CD4-positive, alpha-beta T cell treated with Interferon alpha-2 for 1 hour (primary cell): ENCODE results near the gene UQCC2.

Experiments
- DNase-seq, 2 donors: peaks; one replicate each; pipeline ENCODE4 v3.0.0-alpha.2; 2020 to 2022

Gene UQCC2

DNA sequence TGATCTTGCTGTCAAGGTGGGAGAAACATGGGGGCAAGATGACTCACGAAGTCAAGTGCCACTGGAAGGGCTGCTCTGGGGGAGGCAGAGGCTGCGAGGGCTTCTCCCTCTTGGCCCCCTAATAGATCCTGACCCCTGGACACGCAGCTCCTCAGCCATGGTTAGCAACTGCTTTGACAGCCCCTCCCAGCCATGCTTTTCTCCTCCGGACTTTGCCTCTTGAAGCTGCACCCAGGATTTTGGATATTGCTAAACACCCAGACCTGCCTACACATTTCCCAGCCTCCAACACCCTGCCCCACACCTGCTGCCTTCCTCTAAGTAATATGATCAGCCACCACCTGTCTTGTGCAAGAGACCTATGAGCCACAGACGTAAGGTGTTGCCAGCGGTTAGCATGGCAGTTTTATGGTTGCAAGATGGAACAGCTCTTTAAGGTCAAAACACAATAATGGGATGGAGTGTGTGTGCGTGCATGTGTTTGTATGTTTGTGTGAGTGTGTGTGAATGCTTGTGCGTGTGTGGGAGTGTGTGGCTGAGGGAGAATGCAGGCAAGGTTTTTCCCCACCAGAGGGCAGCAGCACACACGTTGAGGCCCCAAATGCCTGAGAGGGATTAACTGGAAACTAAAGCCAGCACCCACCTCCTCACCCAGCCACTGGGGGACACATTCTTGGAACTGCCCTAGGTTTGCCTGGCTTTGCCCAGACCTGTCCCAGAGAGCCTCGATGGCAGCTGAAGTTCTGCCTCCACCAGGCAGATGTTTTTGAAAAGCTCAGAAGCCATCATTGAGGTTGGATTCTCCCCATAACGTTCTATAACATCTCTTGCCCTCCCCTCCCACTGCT, 32.7 kb upstream of the UQCC2 start:
- DNase-seq: peak; percentile 64 to 77

DNA sequence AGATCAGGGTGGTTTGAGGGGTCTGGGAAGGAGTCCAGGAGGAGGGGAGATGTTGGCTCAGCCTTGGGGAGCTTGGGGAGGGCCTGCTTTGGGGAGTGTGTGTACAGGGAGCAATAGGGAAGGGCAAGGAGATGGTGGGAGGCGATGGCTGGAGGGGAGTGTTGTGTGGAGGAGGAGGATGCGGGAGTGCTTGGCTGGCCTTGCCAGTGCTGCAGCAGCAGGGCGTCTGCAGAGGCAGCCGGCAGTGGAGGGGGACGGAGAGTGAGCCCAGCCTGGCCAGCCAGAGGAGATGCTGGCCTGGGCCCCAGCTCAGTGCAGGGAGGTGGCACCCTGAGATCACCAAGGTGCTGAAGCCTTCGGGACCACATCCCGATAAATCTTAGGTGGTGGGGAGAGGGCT, 31.3 kb upstream of the UQCC2 start:
- no peak for DNase-seq

DNA sequence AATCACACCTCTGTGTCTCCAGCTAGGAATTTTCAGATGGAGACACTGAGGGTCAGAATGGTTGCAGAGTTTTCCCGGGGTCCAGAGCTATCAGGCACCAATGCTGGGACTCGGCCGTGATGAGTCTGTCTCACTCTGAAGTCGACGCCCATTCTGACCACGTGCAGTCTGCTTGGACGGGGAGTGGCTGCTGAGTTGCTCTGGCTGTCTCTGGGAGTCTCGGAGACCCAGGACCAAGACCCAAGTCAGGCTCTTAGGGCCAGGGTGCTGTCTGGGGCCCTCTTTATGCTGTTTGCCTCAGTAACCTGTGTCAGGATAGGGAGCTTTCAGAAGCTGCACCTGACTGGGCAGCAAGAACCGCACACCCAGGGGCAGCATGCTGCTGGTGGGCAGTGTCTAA, 30.6 kb upstream of the UQCC2 start:
- no peak for DNase-seq

DNA sequence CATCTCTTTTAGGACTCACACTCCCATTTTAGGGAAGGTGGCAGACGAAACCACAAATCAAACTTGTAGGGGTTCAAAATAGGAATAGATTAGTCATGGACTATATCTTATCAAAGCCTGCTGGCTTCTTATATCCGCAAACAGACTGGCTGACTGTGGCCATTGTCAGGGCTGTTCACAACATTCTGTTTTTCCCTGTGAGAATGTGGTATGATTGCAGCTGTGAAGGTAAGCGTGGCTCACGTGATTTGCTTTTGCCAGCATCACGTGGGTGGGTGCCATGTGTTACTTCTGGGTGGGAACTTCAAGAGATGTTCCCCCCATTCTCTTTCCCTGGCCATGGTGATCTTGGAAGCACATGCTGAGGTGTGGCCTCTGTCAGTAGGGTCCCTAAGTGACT, 29.3 kb upstream of the UQCC2 start:
- DNase-seq: no peak

DNA sequence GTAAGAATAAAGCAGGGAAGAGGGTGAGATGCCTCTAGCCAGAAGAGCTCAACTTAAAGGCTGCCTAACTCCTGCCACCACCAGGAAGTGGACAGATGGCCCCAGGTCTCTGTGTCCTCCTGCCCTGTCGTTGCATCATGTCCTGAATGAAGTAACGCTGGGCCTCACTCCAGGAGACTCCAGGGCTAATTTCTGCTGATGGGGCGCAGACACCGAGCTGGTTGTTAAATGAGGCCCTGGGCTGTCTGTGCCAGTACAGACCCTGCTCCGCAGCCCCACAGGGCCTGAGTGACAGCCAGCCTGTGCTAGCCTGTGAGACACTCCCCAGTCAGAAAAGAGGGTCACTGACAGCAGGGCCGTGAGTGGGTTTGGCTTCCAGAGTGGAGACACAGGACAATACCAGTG, 28.7 kb upstream of the UQCC2 start:
- no peak for DNase-seq

DNA sequence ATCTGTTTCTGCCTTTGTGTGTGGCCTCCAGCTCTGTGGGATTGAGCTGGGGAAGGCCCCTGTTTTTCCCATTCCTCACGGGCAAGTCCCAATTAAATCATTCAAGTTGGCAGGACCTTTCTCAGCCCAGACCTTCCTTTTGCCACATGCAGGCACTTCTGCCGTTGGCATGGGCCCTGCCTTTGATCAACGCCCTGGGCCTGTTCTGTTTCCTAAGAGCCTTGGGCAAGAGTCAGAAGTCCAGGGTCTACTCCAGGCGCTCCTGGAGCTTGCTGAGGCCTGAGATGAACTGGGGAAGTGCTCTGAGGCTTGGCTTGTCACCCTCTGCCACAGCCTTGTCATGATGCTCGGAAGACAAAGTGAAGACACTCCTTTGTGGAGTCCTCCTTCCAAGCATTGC, 28.1 kb upstream of the UQCC2 start:
- no peak for DNase-seq

DNA sequence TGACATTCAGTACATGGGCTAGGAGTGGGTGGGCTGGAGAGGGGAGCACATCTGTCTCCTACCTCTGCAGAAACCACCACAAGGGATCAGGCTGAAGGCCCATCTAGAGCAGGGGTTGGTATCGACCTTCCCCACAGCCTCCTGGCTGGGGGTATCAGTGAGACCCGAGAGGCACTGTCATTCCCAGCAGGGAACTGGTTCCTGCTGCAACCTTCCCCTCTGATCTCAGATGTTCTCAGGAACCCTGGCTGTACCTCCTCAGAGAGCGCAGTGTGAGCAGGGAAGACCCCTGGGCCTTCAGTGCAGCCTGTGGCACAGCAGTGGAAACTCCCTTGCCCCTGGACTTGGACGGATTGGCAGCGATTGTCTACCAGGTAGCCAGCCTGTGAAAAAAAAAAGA, 27.4 kb upstream of the UQCC2 start:
- no peak for DNase-seq

DNA sequence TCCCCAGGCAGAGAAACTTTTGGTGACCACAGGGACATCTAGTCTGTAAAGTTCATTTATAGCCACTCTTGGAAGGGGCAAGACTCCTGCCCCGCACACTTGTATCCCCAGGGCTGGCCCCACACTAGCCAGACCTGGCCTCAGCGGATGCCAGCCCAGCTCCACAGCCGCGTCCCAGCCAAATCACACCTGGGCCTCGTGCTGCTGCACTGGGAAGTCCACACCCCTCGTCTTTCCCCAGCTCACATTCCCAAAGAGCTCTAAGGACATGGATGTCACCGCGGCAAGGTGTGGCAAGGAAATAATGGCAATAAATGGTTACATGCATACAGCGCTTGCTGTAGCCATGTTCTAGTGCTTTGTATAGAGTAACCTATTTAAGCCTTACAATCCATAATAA, 26.7 kb upstream of the UQCC2 start:
- no peak for DNase-seq

DNA sequence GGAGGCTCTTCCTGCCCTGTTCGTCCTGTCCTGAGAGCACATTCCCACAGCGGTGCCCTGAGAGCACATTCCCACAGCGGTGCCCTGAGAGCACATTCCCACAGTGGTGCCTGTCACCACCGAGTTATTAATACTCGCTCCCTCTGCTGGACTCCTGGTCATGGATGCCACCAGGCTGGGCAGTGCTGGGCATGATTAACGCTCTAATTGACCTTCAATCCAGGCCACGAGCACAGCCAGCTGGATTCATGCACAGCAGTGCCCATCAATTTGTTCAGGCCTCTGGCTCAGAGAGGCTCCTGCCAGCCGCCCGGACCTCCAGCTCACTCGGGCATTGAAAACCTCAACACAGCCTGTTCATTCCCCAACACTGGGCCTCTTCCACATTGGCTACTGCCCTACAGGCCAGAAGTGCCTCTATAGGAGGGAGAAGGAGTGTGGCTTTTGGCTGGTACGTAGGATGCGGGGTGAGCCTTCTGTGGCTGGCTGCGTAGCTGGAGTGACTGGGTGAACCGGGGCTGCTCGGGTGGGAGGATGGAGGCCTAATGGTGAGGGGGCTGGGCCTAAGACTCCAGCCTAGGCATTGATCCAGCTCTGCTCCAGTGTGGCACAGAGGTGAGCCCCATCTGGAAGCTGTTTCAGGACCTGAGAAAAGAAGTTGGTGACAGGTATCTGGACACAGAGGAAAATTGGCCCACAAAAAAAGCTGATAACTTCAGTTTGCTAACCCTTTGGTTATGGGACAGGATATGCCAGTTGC, 25.9 kb upstream of the UQCC2 start:
- DNase-seq: no peak

DNA sequence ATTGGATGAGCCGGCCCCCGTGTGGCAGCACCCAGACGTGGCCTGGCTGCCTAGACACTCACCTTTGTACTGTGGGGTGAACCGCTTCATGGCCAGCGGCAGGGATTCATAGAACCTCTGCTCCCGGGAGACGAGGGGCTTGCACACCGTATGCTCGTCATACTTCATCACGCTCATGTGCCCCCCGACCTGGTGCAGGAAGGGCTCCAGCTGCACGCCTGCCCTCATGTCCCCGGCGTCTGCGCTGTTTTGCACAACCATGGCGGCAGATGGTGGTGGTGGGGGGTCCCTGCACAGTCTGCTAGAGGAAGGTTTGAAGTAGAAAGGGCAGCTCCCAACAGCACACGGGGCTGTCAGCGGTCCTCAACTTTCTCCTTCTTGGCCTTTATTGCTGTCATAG, 23.7 kb upstream of the UQCC2 start:
- DNase-seq: no peak

DNA sequence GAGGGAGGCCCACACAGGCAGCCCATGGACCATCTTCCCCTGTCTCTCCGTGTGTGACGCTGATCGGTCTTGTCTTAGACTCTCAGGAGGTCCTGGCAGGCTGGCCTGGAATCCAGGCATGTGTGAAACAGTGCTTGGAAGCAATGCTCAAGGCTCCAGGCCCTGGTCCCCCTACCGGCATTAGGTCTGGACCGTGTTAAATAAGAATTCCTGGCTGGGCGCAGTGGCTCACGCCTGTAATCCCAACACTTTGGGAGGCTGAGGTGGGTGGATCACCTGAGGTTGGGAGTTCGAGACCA, 22.2 kb upstream of the UQCC2 start:
- no peak for DNase-seq

DNA sequence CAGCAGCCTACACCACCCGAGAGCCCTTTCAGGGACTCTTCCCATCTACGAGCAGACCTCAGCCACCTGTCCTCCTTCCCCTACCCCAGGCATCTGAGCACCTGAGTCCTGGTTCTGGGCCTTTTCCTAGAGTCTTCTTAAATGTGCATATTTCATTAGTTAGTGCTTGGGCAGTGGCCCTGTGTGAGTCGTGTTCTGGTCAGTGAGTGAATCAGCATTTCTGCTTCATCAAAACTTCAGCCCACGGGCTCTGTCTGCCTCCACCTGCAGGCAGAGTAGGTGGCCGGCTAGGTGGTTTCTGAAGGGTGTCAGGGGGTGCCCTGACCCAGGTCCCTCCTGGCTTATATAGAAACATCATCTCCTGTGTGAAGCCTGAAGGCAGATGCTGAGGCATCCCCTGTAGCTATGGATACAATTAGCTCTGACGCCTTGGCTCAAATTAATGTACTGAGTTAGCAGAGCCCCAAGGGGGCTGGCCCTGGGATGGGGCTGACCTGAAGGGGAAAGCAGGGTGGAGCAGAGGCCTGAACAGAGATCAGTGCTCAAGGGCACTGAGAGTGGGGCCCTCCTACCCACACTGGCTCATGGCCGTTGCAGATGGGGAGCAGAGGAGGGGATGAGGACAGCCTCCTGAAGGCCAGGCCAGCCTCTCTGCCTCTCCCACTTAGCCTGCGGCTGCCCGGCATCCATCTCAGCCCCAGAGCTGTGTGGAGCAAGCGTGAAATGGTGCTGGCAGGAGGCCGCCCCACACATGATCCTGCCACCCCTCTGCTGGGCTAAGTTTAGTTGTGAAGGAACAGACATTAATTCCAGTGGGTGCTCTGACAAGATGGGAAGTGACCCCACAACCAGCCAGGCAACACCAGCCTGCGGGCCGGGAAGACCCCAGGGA, 21.6 kb upstream of the UQCC2 start:
- DNase-seq: no peak

DNA sequence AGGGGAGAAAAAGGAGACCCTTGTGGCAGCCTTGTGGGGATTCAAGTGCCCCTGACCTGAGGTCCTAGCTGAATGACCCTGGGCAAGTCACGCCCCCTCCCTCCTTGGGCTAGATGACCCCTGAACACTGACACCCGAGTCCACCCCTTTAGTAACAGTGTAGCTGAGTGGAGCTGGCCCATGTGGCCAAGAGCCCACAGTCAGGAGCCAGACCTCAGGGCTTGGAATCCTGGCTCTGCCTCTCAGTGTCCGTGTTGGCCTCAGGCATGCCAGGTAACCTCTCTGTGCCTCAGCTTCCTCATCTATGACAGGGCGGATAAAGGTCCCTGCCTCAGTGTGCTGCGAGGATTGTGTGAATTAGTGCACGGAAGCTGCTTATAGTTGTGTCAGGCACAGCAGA, 20.9 kb upstream of the UQCC2 start:
- no peak for DNase-seq

DNA sequence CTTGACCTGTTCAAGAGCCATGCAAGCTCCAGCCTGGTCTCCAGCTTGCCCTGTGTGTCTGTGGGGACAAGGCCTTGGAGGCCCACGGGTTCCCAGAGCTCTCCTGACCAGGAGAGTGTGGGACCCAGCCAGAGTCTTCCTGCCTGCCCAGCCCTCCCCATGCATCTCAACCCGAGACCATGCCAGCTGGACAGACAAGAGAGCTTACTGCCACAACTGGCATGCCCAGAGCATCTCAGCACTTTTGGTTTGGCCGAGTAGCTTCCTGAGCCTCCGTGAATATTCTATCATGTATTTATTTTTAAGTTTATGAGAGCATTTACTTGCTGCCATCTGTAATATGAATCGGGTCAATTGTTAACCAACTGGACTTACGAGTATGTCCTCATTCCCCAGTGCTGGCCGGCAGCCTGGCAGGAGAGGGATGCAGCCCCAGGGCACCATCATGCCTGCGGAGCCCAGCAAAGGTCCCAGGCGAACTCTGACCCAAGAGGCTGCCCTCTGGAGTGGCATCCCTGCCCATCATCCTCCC, 20.3 kb upstream of the UQCC2 start:
- no peak for DNase-seq

DNA sequence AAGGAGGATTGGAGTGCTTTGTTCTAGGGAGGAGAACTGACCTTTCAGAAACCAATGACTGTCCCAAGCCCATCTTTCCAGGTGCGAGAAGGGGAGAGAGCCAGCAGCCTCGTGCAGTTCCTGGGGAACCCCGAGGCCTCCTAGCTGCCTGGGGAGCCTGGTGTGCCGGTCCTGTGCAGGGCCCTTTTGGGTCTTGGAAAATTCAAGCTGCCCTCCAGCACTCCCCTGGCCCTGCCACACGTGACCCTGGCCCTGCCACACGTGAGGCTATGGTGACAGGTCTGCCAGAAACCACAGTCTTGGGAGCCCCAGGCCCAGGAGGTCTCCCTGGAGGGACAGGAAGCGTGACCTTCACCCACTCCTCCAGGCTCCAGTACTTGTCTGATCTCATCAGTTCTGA, 19.5 kb upstream of the UQCC2 start:
- DNase-seq: no peak

DNA sequence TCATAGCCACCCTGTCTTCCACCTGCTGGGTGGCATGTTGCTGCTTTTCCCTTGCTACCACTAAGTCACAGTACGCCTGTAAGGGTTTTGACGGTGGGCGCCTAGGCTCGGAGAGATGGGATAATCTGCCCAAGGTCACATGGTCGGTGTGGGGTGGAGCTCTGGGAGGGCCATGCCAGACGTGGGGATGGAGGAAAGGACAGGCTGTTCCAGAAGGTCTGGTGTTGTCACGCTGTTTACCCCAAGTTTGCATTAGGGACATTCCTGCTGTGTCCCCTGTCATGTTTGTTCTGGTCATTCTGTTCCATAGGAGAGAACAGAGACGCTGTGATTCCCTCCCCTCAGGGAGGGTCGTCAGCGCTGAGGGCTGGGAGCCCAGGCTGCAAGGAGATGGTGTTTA, 19.1 kb upstream of the UQCC2 start:
- DNase-seq: no peak

DNA sequence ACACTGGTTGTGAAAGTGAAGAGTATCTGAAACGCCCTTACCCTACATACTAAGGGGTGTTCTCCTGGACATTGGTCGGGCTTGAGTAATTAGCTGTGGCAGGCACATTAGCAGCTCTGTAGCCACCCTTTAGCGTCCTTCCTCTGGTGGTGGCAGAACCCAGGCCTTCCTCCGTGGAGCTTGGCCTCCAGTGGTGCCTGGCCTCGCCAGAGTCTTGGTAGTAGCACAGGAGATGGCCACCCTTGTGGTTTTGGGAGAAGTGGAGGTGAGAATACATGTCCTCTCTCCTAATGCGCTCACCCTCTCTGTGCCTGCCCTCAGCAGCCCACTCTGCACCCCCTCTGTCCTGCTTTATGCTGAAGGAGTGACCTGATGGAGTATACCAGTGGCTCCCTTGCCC, 17.6 kb upstream of the UQCC2 start:
- DNase-seq: no peak

DNA sequence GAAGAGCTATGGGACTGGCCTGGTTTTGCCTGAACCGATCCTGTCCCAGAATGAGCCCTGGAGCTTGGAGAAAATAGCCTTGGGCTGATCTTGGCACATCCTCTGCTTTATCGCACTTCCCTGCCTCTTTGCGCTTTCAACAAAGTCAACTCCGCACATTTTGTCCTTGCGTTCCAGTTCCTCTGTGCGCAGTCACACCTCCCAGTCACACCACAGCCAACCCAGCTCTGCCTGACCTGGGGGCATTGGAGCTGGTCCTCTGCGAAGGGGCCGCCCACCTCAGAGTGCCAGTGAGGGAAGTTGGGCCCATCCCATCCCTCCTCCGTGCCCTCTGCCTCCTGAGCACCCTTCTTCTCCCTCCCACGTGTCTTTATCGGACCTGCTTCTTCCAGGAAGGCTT, 16.9 kb upstream of the UQCC2 start:
- no peak for DNase-seq

DNA sequence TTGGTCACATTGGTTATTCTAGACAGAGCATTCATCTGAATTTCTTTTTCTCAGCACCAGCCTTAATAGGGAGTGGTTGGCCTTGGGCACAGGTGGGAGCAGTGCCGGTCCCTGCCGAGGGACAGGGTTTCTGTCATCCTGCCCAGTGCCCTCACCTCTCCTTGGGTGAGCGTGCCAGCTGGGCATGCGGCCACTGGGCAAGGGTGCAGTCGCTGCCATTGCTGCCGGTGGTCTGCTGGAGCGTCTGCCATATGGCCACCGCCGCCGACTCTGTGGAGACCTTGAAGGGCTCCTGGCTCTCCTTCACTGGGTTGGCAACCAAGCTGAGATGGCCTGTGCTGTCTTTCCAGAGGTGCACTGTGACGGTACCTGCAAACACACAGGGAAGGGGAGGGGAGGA, 16.4 kb upstream of the UQCC2 start:
- no peak for DNase-seq

DNA sequence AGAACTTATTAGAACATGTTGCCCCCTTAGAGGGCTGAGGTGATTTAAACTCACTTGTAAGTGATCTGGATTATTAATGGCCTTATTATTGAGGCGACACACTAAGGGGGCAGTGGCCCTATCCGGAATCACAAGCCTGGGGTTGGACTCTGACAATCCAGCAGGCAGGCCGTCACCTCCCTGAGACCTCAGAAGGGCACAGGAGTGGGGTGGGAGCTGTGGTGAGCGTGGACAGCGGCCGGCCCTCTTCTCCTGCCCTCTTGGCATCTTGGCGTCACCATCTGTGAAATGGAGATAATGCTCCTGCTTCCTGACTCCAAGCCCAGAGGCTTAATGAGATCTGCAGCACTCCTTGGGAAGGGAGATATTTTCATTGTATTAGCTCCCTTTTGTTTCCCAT, 15.6 kb upstream of the UQCC2 start:
- DNase-seq: no peak

DNA sequence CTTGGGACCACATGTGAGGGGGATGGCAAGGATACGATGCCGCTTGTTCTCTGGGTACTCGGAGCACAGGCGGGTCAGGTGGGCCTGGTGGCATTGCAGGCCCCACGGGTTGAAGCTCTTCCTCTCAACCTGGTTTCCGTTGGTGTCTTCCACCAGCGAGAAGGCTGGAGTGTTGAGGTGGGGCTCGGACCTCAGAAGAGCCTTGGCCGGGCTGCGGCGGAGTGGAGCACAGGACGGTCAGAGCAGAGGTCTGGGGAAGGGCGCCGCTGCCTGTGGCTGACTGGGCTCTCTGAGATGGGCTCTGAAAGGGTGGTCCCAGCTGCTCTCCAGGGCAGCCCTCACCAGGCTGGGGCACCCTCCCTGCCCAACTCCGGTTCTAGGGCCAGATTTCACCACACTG, 15.2 kb upstream of the UQCC2 start:
- DNase-seq: no peak

DNA sequence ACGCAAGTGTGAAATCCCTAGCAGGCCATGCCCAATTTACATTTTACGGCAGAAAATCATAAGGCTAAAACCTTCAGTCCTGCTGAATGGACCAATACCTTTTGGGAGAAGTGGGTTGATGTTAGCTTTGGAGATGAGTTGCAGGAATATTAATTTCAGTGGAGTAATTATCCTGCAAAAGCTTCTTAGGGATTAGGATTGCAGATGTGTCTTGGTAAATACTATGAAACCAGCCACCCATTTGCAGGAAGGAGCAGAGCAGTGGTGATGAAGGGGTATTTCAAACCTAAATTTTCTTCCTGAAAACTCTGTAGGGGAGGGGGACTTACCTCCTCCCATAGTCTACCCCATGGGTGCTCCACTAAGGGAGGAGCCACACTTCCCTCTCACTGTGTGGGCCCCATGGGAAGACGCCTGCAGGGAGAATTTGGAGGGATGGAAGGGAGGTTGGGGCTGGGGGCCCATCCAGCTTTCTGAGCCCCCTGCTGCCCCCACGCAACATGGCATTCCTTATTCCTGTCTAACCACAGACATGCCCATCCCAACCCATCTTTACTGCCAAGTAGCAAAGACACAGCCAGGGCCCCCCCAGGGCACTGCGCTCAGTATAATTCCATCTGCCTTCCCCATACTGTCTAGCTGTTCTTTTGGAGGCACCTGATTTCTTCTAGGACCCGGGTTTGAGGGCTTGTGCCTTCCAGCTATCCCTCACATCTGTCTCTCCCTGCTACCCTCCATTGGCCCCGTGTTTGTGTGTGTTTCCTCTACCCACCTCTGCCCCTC, 14.6 kb upstream of the UQCC2 start:
- no peak for DNase-seq

DNA sequence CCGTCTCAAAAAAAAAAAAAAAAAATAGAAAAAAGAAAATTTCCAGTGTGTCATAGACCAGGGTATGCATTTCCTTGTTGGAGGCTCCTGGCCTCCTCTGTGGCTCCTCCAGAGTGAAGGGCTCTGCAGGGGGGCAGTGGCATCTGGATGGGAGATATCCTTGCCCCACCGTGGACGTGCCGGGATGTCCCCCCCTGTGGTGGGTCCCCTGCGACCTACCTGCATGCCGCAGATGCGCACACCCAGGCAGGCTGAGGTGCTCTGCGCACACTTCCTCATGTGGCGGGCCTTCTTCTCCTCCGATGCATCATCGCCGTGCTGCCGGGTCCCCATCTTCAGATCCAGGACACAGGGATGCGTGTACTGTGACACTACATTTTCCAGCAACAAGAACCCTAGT, 13.7 kb upstream of the UQCC2 start:
- DNase-seq: no peak
